Adrenal gland (tissue), 12 donors: ENCODE measurements around the gene PRAF2. TPM values are rescaled to one million over a fixed set of nuclear protein-coding genes. Genes with fewer than 3 reads are reported as not detected.

ENCODE experiments used
- DNase-seq, 7 donors: peaks; one replicate each; pipeline ENCODE4 v3.0.0-alpha.2; 2019 to 2020
- H3K27ac ChIP-seq, 5 donors: fragments of 200-600 bp; sonication (generic) in 4 of 5; 1 replicate in 3 of 5; 2 replicates in 2 of 5; pipeline versions ENCODE4 v1.5.1 to v1.8.0; 2016 to 2020; ENCODE audit warnings: mild to moderate bottlenecking in 1 of 5
- H3K27me3 ChIP-seq: fragments of 200-600 bp; 2 replicates; pipeline ENCODE4 v1.8.0; 2021
- H3K36me3 ChIP-seq, 2 donors: fragments of 200-600 bp; replicated peaks in 1 of 2; 1 replicate in 1 of 2; 2 replicates in 1 of 2; pipeline versions ENCODE4 v1.5.1 to v1.8.0; 2018 to 2022
- H3K4me1 ChIP-seq, 2 donors: fragments of 200-600 bp; replicated peaks in 1 of 2; 1 replicate in 1 of 2; 2 replicates in 1 of 2; pipeline versions ENCODE4 v1.5.1 to v1.8.0; 2018 to 2021
- H3K4me3 ChIP-seq, 4 donors: fragments of 200-600 bp; sonication (generic) in 3 of 4; one replicate each; pipeline ENCODE4 v1.5.1; 2016 to 2018
- H3K9me3 ChIP-seq, 3 donors: fragments of 200-600 bp; sonication (generic) in 1 of 3; replicated peaks in 1 of 3; 1 replicate in 2 of 3; 2 replicates in 1 of 3; pipeline versions ENCODE4 v1.5.1 to v1.8.0; 2016 to 2021
- CTCF ChIP-seq, 6 experiments: fragments of 450-650 bp in 4 of 6; fragments of 200-600 bp in 2 of 6; sonication (generic) in 1 of 6; IDR thresholded peaks; 1 replicate in 5 of 6; 2 replicates in 1 of 6; pipeline versions ENCODE4 v1.5.1 to v1.8.0; 2016 to 2021; ENCODE audit warnings: antibody characterized with exemption in 6 of 6, mild to moderate bottlenecking in 2 of 6, moderate library complexity in 1 of 6
- POLR2A ChIP-seq, 2 donors: fragments of 450-650 bp; IDR thresholded peaks; one replicate each; pipeline ENCODE4 v1.6.1; 2017; ENCODE audit warnings: antibody characterized with exemption in 2 of 2, mild to moderate bottlenecking in 2 of 2, moderate library complexity in 1 of 2
- WGBS, 4 donors: extraction: QIAGEN DNeasy Blood & Tissue Kit in 2 of 4; methylation state at CpG; one replicate each; pipeline versions ENCODE4 v1.1.5 to v1.1.7; 2013 to 2017; 5-methylcytosine and 5-hydroxymethylcytosine counted together
- intact Hi-C, 2 donors: fragments of 100-400 bp; cut with DNase I; formaldehyde crosslinking; loops; one replicate each; pipeline versions ENCODE4 v1.14.1 to v1.15.0; 2022 to 2023
- polyA plus RNA-seq, 3 donors: library from polyadenylated mRNA; stranded (reverse); fragments of 200-250 nt in 2 of 3; fragments of 350-450 nt in 1 of 3; fragmentation: Illumina TruSeq in 1 of 3; extraction: RNeasy Lipid Tissue Mini Kit (QIAGEN cat#74804) in 1 of 3; gene quantifications; one replicate each; pipeline ENCODE4 v1.2.3, GENCODE V29; 2013 to 2014
- total RNA-seq, 9 donors: library from RNA; depleted of rRNA in 4 of 9; stranded (reverse); fragments of >200 nt in 4 of 9; fragments of 120-200 nt in 1 of 9; fragmentation: NEBNext Ultra II Directional in 1 of 9; extraction: Animal tissue kit (Norgen Biotek cat#: 25700) in 1 of 9; gene quantifications; one replicate each; pipeline versions ENCODE4 v1.1.0 to v1.2.4, GENCODE V29; 2013 to 2023
- donor health status: healthy with polysubstance abuse.
- donor health status: Bipolar disorder and iron deficiency.
- donor health status: DM: yes; HTN: yes; CAD: no.
- donor health status: DM: no; HTN: no; CAD: no.
- donor health status: DM: no; HTN: no; CAD: no.
- donor health status: DM: yes; HTN: yes; CAD: no.

Gene PRAF2
- total and polyA plus RNA-seq, 12 donors = 9.7 to 100 (median 37.3) TPM

GRCh38 chrX:49108641-49109040 is 34.8 kb upstream of the PRAF2 start:
- H3K4me1 ChIP-seq = no peaks in the 10 kb centered on the region
- H3K36me3 ChIP-seq = peaks cover 0 to 12% of the 10 kb centered on the region in 2 donors
- no peaks in the 10 kb centered on the region for H3K27me3 ChIP-seq
- TF ChIP-seq POLR2A (IDR thresholded peaks at IDR 0.05) (no peak), CTCF (IDR thresholded peaks at IDR 0.05) (no peak)
- intact Hi-C loops = no loop called here
- WGBS, 4 donors = 50 to 59% (median 58%) methylated on average over 2 of the region's 2 CpGs
- peak overlapping the region in 2 of 5 donors; percentile 40 to 68 for H3K27ac ChIP-seq
- no peaks in the 10 kb centered on the region for H3K9me3 ChIP-seq
- no peak overlapping the region for H3K4me3 ChIP-seq
- peak in 1 of 7 donors; percentile 19 for DNase-seq

GRCh38 chrX:49106930-49107329 is 33.1 kb upstream of the PRAF2 start:
- Histone ChIP-seq H3K4me1 (no peaks in the 10 kb centered on the region), H3K27me3 (no peaks in the 10 kb centered on the region), H3K27ac (peak overlapping the region in 3 of 5 donors; percentile 1 to 67 (median 56)), H3K9me3 (no peaks in the 10 kb centered on the region), H3K4me3 (no peak overlapping the region), H3K36me3 (no peaks in the 10 kb centered on the region)
- 32 to 60% (median 40%) methylated on average over 4 to 7 of the region's 7 CpGs for WGBS, 4 donors
- intact Hi-C loops = no loop called here
- peak; percentile 17 to 55 (median 49) for TF ChIP-seq CTCF (IDR thresholded peaks at IDR 0.05)
- no peak for TF ChIP-seq POLR2A (IDR thresholded peaks at IDR 0.05)
- peak; percentile 26 to 78 (median 67) for DNase-seq

- no peaks in the 10 kb centered on the region for H3K36me3 ChIP-seq
- WGBS, 4 donors = 57 to 80% (median 68%) methylated on average over 4 of the region's 4 CpGs
- no peaks in the 10 kb centered on the region for H3K9me3 ChIP-seq
- H3K4me3 ChIP-seq = no peak overlapping the region
- intact Hi-C loops = no loop called here
- peak in 6 of 7 donors; percentile 41 to 65 (median 52) for DNase-seq
- H3K27me3 ChIP-seq = no peaks in the 10 kb centered on the region
- H3K4me1 ChIP-seq = no peaks in the 10 kb centered on the region
- TF ChIP-seq POLR2A (IDR thresholded peaks at IDR 0.05) (no peak), CTCF (IDR thresholded peaks at IDR 0.05) (no peak)
- H3K27ac ChIP-seq = peak overlapping the region in 3 of 5 donors; percentile 1 to 67 (median 56)
These were observed 32.5 kb upstream of the PRAF2 start for GRCh38 chrX:49106296-49106695.

GRCh38 chrX:49103637-49104036 is 29.8 kb upstream of the PRAF2 start:
- WGBS, 4 donors = 34 to 56% (median 46%) methylated on average over 3 of the region's 3 CpGs
- intact Hi-C loops = no loop called here
- Histone ChIP-seq H3K9me3 (no peaks in the 10 kb centered on the region), H3K4me1 (no peaks in the 10 kb centered on the region), H3K36me3 (no peaks in the 10 kb centered on the region), H3K27me3 (no peaks in the 10 kb centered on the region), H3K27ac (peak overlapping the region in 4 of 5 donors; percentile 21 to 80 (median 58)), H3K4me3 (no peak overlapping the region)
- TF ChIP-seq POLR2A (IDR thresholded peaks at IDR 0.05) = no peak
- no peak for TF ChIP-seq CTCF (IDR thresholded peaks at IDR 0.05)
- DNase-seq = peak in 5 of 7 donors; percentile 43 to 61 (median 46)
